GM21381 (cell line): ENCODE measurements around the gene SIDT2.
"Not testable (repeated sequence)": the region's sequence is repeated elsewhere in the genome, so short reads cannot be mapped to it uniquely, and the experiment has no call there.

Experiments used
- ATAC-seq: cut with Tn5 transposase; IDR thresholded peaks from one replicate; pipeline ENCODE4 v1.9.1; 2021; ENCODE audit warnings: mild to moderate bottlenecking, moderate library complexity; ENCODE audit not compliant: unreplicated experiment

SIDT2 gene

GRCh38 chr11:117201658-117202305, 23.2 kb downstream of the SIDT2 start:
- ATAC-seq, result no peak

GRCh38 chr11:117202386-117203068, 24.0 kb downstream of the SIDT2 start:
- no peak for ATAC-seq

GRCh38 chr11:117203069-117203407, 24.5 kb downstream of the SIDT2 start:
- no peak for ATAC-seq

- ATAC-seq, result no peak
These were observed 25.9 kb downstream of the SIDT2 start for GRCh38 chr11:117204283-117205080.

- no peak for ATAC-seq
These were observed 26.8 kb downstream of the SIDT2 start for GRCh38 chr11:117205211-117205818.

- not testable (repeated sequence) for ATAC-seq
These were observed 27.6 kb downstream of the SIDT2 start for GRCh38 chr11:117206111-117206510.

- not testable (repeated sequence) for ATAC-seq
These were observed 28.3 kb downstream of the SIDT2 start for GRCh38 chr11:117206859-117207258.

- not testable (repeated sequence) for ATAC-seq
These were observed 28.9 kb downstream of the SIDT2 start for GRCh38 chr11:117207481-117207880.

- not testable (repeated sequence) for ATAC-seq
These were observed 30.2 kb downstream of the SIDT2 start for GRCh38 chr11:117208710-117209109.

GRCh38 chr11:117209351-117210125, 31.0 kb downstream of the SIDT2 start:
- not testable (repeated sequence) for ATAC-seq

GRCh38 chr11:117210620-117211019, 32.1 kb downstream of the SIDT2 start:
- ATAC-seq, result no peak

- ATAC-seq, result no peak
These were observed 34.3 kb downstream of the SIDT2 start for GRCh38 chr11:117212697-117213355.

- no peak for ATAC-seq
These were observed 36.0 kb downstream of the SIDT2 start for GRCh38 chr11:117214404-117215110.

GRCh38 chr11:117217141-117218084, 38.9 kb downstream of the SIDT2 start:
- ATAC-seq, result no peak

- no peak for ATAC-seq
These were observed 39.8 kb downstream of the SIDT2 start for GRCh38 chr11:117218133-117218915.

- no peak for ATAC-seq
These were observed 40.5 kb downstream of the SIDT2 start for GRCh38 chr11:117219001-117219400.

- no peak for ATAC-seq
These were observed 40.9 kb downstream of the SIDT2 start for GRCh38 chr11:117219455-117219854.

GRCh38 chr11:117219995-117220394, 41.5 kb downstream of the SIDT2 start:
- ATAC-seq, result no peak
